ENCODE measurements around the gene LRRC56. TPM values are rescaled to one million over a fixed set of nuclear protein-coding genes. Genes with fewer than 3 reads are reported as not detected.
"Not testable (repeated sequence)": the region's sequence is repeated elsewhere in the genome, so short reads cannot be mapped to it uniquely, and the experiment has no call there.

Gene LRRC56
- total and polyA plus RNA-seq, 2 donors (not counting 1 experiment from before 2014, with no cell fraction given), result 0.28 to 1.3 TPM

- H3K4me2 ChIP-seq (ENCODE audit: extremely low read depth, insufficient read depth, low read length), result no peak overlapping the region
- H3K27me3 ChIP-seq (ENCODE audit: control insufficient read depth, insufficient read depth, low read length), result no peaks in the 10 kb centered on the region
- H3K27ac ChIP-seq (ENCODE audit: insufficient read depth, low read length), result no peak overlapping the region
- H3K4me3 ChIP-seq (replicated peaks in 1 of 4; ENCODE audit: control extremely low read depth in 1 of 4, insufficient read depth in 1 of 4, low read depth in 3 of 4, low read length in 4 of 4), result no peak overlapping the region
- no peak overlapping the region for H3K9ac ChIP-seq (ENCODE audit: insufficient read depth, low read length)
- DNase-seq (ENCODE audit: low read depth in 2 of 2), result no peak
- H3K4me1 ChIP-seq (ENCODE audit: control insufficient read depth, extremely low read depth, insufficient read depth, low read length), result peaks cover 2% of the 10 kb centered on the region
- H3K79me2 ChIP-seq (ENCODE audit: control insufficient read depth, insufficient read depth, low read length), result no peaks in the 10 kb centered on the region
- H3K9me3 ChIP-seq (ENCODE audit: control insufficient read depth, insufficient read depth, low read depth, low read length), result no peaks in the 10 kb centered on the region
- no peaks in the 10 kb centered on the region for H4K20me1 ChIP-seq (ENCODE audit: control insufficient read depth, extremely low read depth, insufficient read depth, low read length)
- peaks cover 2% of the 10 kb centered on the region for H3K36me3 ChIP-seq (ENCODE audit: control insufficient read depth, insufficient read depth, low read length)
- no peak for TF ChIP-seq EZH2 (IDR thresholded peaks at IDR 0.05; ENCODE audit: low read length, missing control alignments)
- TF ChIP-seq CTCF (conservative IDR thresholded peaks at IDR 0.05 in 1 of 2, IDR thresholded peaks at IDR 0.05 in 1 of 2; ENCODE audit: low read depth in 1 of 2, low read length in 2 of 2), result no peak
- H2AFZ ChIP-seq (ENCODE audit: low read length), result no peak overlapping the region
Observed at GRCh38 chr11:514606-515005, 22.7 kb upstream of the LRRC56 start.

GRCh38 chr11:515131-515530, 22.2 kb upstream of the LRRC56 start:
- no peaks in the 10 kb centered on the region for H3K9me3 ChIP-seq (ENCODE audit: control insufficient read depth, insufficient read depth, low read depth, low read length)
- no peak overlapping the region for H3K4me3 ChIP-seq (replicated peaks in 1 of 4; ENCODE audit: control extremely low read depth in 1 of 4, insufficient read depth in 1 of 4, low read depth in 3 of 4, low read length in 4 of 4)
- no peak for DNase-seq (ENCODE audit: low read depth in 2 of 2)
- TF ChIP-seq CTCF (conservative IDR thresholded peaks at IDR 0.05 in 1 of 2, IDR thresholded peaks at IDR 0.05 in 1 of 2; ENCODE audit: low read depth in 1 of 2, low read length in 2 of 2) (no peak), EZH2 (IDR thresholded peaks at IDR 0.05; ENCODE audit: low read length, missing control alignments) (no peak)
- no peaks in the 10 kb centered on the region for H3K27me3 ChIP-seq (ENCODE audit: control insufficient read depth, insufficient read depth, low read length)
- no peaks in the 10 kb centered on the region for H4K20me1 ChIP-seq (ENCODE audit: control insufficient read depth, extremely low read depth, insufficient read depth, low read length)
- no peak overlapping the region for H2AFZ ChIP-seq (ENCODE audit: low read length)
- no peaks in the 10 kb centered on the region for H3K79me2 ChIP-seq (ENCODE audit: control insufficient read depth, insufficient read depth, low read length)
- peaks cover 2% of the 10 kb centered on the region for H3K4me1 ChIP-seq (ENCODE audit: control insufficient read depth, extremely low read depth, insufficient read depth, low read length)
- peaks cover 2% of the 10 kb centered on the region for H3K36me3 ChIP-seq (ENCODE audit: control insufficient read depth, insufficient read depth, low read length)
- H3K4me2 ChIP-seq (ENCODE audit: extremely low read depth, insufficient read depth, low read length), result no peak overlapping the region
- H3K27ac ChIP-seq (ENCODE audit: insufficient read depth, low read length), result no peak overlapping the region
- no peak overlapping the region for H3K9ac ChIP-seq (ENCODE audit: insufficient read depth, low read length)

- Histone ChIP-seq H3K9me3 (ENCODE audit: control insufficient read depth, insufficient read depth, low read depth, low read length) (no peaks in the 10 kb centered on the region), H4K20me1 (ENCODE audit: control insufficient read depth, extremely low read depth, insufficient read depth, low read length) (no peaks in the 10 kb centered on the region), H3K27ac (ENCODE audit: insufficient read depth, low read length) (no peak overlapping the region), H3K79me2 (ENCODE audit: control insufficient read depth, insufficient read depth, low read length) (no peaks in the 10 kb centered on the region), H3K4me2 (ENCODE audit: extremely low read depth, insufficient read depth, low read length) (no peak overlapping the region), H3K9ac (ENCODE audit: insufficient read depth, low read length) (no peak overlapping the region), H3K4me1 (ENCODE audit: control insufficient read depth, extremely low read depth, insufficient read depth, low read length) (peaks cover 2% of the 10 kb centered on the region), H2AFZ (ENCODE audit: low read length) (no peak overlapping the region), H3K27me3 (ENCODE audit: control insufficient read depth, insufficient read depth, low read length) (no peaks in the 10 kb centered on the region), H3K4me3 (replicated peaks in 1 of 4; ENCODE audit: control extremely low read depth in 1 of 4, insufficient read depth in 1 of 4, low read depth in 3 of 4, low read length in 4 of 4) (no peak overlapping the region), H3K36me3 (ENCODE audit: control insufficient read depth, insufficient read depth, low read length) (peaks cover 2% of the 10 kb centered on the region)
- no peak for TF ChIP-seq CTCF (conservative IDR thresholded peaks at IDR 0.05 in 1 of 2, IDR thresholded peaks at IDR 0.05 in 1 of 2; ENCODE audit: low read depth in 1 of 2, low read length in 2 of 2)
- TF ChIP-seq EZH2 (IDR thresholded peaks at IDR 0.05; ENCODE audit: low read length, missing control alignments), result no peak
- no peak for DNase-seq (ENCODE audit: low read depth in 2 of 2)
Observed at GRCh38 chr11:516400-516799, 20.9 kb upstream of the LRRC56 start.

- not testable (repeated sequence) for H3K4me2 ChIP-seq (ENCODE audit: extremely low read depth, insufficient read depth, low read length); H3K27ac ChIP-seq (ENCODE audit: insufficient read depth, low read length); H3K4me3 ChIP-seq (replicated peaks in 1 of 4; ENCODE audit: control extremely low read depth in 1 of 4, insufficient read depth in 1 of 4, low read depth in 3 of 4, low read length in 4 of 4); DNase-seq (ENCODE audit: low read depth in 2 of 2); H3K4me1 ChIP-seq (ENCODE audit: control insufficient read depth, extremely low read depth, insufficient read depth, low read length); H3K27me3 ChIP-seq (ENCODE audit: control insufficient read depth, insufficient read depth, low read length); H3K36me3 ChIP-seq (ENCODE audit: control insufficient read depth, insufficient read depth, low read length); H3K9me3 ChIP-seq (ENCODE audit: control insufficient read depth, insufficient read depth, low read depth, low read length); H4K20me1 ChIP-seq (ENCODE audit: control insufficient read depth, extremely low read depth, insufficient read depth, low read length); H3K79me2 ChIP-seq (ENCODE audit: control insufficient read depth, insufficient read depth, low read length); H3K9ac ChIP-seq (ENCODE audit: insufficient read depth, low read length); H2AFZ ChIP-seq (ENCODE audit: low read length)
Observed at GRCh38 chr11:516918-517685, 20.2 kb upstream of the LRRC56 start.

Measured in fibroblast of lung (primary cell).